Spinal cord (tissue), 4 donors: Measurements from ENCODE around the gene RGS12. TPM values are rescaled to one million over a fixed set of nuclear protein-coding genes. Genes with fewer than 3 reads are reported as not detected.

Experiments used
- polyA plus RNA-seq, 2 donors: library from polyadenylated mRNA; unstranded; fragments of 120-200 nt; gene quantifications; one replicate each; pipeline ENCODE4 v1.2.1, GENCODE V29; 2013; ENCODE audit not compliant: insufficient read length in 2 of 2
- total RNA-seq, 2 donors: library from RNA; depleted of rRNA in 1 of 2; stranded (reverse); fragments of 120-200 nt in 1 of 2; fragments of >200 nt in 1 of 2; gene quantifications; one replicate each; pipeline versions ENCODE4 v1.2.3 to v1.2.4, GENCODE V29; 2013 to 2014

The RGS12 gene
- total and polyA plus RNA-seq, 4 donors, result 30.8 to 96.3 (median 60.9) TPM

Other genes starting within 250 kb of the RGS12 start
- gene HTT-AS, start 218.5 kb upstream of the RGS12 start, total RNA-seq, result not detected
- under 1 TPM in 1 of 2 donors, not detected in 1; 0.60 TPM for gene HTT-AS, start 218.5 kb upstream of the RGS12 start, polyA plus RNA-seq
- 10 to 100 TPM; 41.3 to 51.5 TPM for gene HTT, start 218.3 kb upstream of the RGS12 start, total RNA-seq
- 10 to 100 TPM; 38.9 to 40.5 TPM for gene HTT, start 218.3 kb upstream of the RGS12 start, polyA plus RNA-seq
- gene MSANTD1, start 43.9 kb upstream of the RGS12 start, total RNA-seq, result 1 to 10 TPM; 1.4 to 2.3 TPM
- 1 to 10 TPM; 4.2 to 5.7 TPM for gene MSANTD1, start 43.9 kb upstream of the RGS12 start, polyA plus RNA-seq
- 1 to 10 TPM in 1 of 2 donors, under 1 TPM in 1; 0.40 to 1.8 TPM for gene HGFAC, start 148.9 kb downstream of the RGS12 start, total RNA-seq
- 1 to 10 TPM; 5.2 to 6.1 TPM for gene HGFAC, start 148.9 kb downstream of the RGS12 start, polyA plus RNA-seq
- gene DOK7, start 170.3 kb downstream of the RGS12 start, total RNA-seq, result 1 to 10 TPM in 1 of 2 donors, under 1 TPM in 1; 0.40 to 2.6 TPM
- gene DOK7, start 170.3 kb downstream of the RGS12 start, polyA plus RNA-seq, result 1 to 10 TPM; 1.1 to 2.2 TPM
- gene LRPAP1, start 239.4 kb downstream of the RGS12 start, total RNA-seq, result 100 to 1,000 TPM in 1 of 2 donors, 10 to 100 TPM in 1; 47.1 to 201 TPM
- gene LRPAP1, start 239.4 kb downstream of the RGS12 start, polyA plus RNA-seq, result 100 to 1,000 TPM; 138 to 140 TPM